ENCODE data around the gene CNBD2. TPM values are rescaled to one million over a fixed set of nuclear protein-coding genes. Genes with fewer than 3 reads are reported as not detected.
A peak's percentile ranks its signal among the peaks of the same experiment; 100 is the strongest.

The CNBD2 gene
- total and polyA plus RNA-seq, 10 of the 15 experiments (the other 5 are each of a cell fraction or from before 2014, with no cell fraction given) = 0.86 to 7.4 (median 4.6) TPM

DNA sequence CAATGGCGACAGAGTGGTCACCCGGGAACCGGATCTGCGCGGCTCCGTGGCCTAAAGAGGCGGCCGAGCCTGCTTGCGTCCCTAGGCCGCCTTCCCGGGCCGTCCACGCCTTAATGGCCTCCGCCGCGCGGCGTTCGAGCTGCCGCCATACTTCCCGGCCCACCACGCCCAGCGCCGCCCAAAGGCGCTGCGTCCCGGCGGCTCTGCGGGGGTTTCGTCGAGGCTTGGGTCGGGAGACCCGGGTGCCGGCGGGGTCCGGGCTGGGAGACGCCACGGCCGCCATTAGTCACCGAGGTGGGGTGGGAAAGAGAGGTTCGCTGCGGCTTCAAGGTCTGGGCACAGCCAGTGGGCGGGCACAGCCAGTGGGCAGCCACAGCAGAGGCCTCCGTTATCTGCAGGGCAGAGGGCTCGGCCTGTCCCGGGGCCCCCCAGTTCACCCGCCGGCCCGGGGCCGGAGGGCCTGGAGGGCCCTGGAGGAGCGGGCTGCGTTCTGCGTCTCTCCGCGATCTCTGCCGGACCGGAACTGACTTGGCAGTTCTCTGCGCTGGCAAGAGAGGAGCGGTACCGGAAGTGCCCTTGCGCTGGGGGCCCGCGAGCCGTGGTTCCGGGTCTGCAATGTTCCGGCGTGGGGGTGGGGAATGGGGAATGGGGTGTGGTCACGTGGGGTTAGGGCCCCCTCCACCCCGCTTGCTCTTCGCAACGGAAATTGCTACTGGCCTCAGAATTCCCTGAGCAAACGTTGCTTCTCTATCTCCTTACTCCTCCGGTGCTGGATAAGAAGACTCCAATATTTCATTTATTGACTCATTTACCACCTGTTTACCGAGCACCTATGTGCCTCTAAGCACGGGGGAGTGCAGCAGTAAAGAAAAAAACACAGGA lies 82.3 kb downstream of the CNBD2 start (continued):
- TF ChIP-seq, protein P1, sequence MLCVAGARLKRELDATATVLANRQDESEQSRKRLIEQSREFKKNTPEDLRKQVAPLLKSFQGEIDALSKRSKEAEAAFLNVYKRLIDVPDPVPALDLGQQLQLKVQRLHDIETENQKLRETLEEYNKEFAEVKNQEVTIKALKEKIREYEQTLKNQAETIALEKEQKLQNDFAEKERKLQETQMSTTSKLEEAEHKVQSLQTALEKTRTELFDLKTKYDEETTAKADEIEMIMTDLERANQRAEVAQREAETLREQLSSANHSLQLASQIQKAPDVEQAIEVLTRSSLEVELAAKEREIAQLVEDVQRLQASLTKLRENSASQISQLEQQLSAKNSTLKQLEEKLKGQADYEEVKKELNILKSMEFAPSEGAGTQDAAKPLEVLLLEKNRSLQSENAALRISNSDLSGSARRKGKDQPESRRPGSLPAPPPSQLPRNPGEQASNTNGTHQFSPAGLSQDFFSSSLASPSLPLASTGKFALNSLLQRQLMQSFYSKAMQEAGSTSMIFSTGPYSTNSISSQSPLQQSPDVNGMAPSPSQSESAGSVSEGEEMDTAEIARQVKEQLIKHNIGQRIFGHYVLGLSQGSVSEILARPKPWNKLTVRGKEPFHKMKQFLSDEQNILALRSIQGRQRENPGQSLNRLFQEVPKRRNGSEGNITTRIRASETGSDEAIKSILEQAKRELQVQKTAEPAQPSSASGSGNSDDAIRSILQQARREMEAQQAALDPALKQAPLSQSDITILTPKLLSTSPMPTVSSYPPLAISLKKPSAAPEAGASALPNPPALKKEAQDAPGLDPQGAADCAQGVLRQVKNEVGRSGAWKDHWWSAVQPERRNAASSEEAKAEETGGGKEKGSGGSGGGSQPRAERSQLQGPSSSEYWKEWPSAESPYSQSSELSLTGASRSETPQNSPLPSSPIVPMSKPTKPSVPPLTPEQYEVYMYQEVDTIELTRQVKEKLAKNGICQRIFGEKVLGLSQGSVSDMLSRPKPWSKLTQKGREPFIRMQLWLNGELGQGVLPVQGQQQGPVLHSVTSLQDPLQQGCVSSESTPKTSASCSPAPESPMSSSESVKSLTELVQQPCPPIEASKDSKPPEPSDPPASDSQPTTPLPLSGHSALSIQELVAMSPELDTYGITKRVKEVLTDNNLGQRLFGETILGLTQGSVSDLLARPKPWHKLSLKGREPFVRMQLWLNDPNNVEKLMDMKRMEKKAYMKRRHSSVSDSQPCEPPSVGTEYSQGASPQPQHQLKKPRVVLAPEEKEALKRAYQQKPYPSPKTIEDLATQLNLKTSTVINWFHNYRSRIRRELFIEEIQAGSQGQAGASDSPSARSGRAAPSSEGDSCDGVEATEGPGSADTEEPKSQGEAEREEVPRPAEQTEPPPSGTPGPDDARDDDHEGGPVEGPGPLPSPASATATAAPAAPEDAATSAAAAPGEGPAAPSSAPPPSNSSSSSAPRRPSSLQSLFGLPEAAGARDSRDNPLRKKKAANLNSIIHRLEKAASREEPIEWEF (IDR thresholded peaks at IDR 0.05; ENCODE audit: insufficient replicate concordance, low read depth, low read length) = no peak
- TF ChIP-seq SMAD1 (IDR thresholded peaks at IDR 0.05; ENCODE audit: low read depth, partially characterized antibody) (peak; percentile 76), FOS (IDR thresholded peaks at IDR 0.05; ENCODE audit: borderline replicate concordance, extremely low read depth, insufficient read length) (no peak), CREM (IDR thresholded peaks at IDR 0.05; ENCODE audit: low read depth) (peak; percentile 61; the same call in 1 of the 2 replicates), MYB (IDR thresholded peaks at IDR 0.05; ENCODE audit: borderline replicate concordance, low read depth, low read length) (no peak), RAD51 (IDR thresholded peaks at IDR 0.05) (peak; percentile 94), MYC (IDR thresholded peaks at IDR 0.05; ENCODE audit: insufficient read depth, insufficient read length, insufficient replicate concordance, low read length, severe bottlenecking) (no peak), RELA (IDR thresholded peaks at IDR 0.05; ENCODE audit: borderline replicate concordance, partially characterized antibody) (no peak), NR2F1 (conservative IDR thresholded peaks at IDR 0.05) (peak; percentile 55; the same call in 1 of the 2 replicates), POLR2A (IDR thresholded peaks at IDR 0.05; ENCODE audit: low read depth, low read length) (peak; percentile 96), KDM1A (IDR thresholded peaks at IDR 0.05; ENCODE audit: borderline replicate concordance) (no peak), ZNF217 (IDR thresholded peaks at IDR 0.05) (no peak), HCFC1 (IDR thresholded peaks at IDR 0.05; ENCODE audit: low read length) (peak; percentile 79), NFXL1 (IDR thresholded peaks at IDR 0.05; ENCODE audit: borderline replicate concordance) (no peak), RB1 (IDR thresholded peaks at IDR 0.05; ENCODE audit: borderline replicate concordance) (no peak)
- TF ChIP-seq, protein P2, sequence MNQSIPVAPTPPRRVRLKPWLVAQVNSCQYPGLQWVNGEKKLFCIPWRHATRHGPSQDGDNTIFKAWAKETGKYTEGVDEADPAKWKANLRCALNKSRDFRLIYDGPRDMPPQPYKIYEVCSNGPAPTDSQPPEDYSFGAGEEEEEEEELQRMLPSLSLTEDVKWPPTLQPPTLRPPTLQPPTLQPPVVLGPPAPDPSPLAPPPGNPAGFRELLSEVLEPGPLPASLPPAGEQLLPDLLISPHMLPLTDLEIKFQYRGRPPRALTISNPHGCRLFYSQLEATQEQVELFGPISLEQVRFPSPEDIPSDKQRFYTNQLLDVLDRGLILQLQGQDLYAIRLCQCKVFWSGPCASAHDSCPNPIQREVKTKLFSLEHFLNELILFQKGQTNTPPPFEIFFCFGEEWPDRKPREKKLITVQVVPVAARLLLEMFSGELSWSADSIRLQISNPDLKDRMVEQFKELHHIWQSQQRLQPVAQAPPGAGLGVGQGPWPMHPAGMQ (IDR thresholded peaks at IDR 0.05; ENCODE audit: borderline replicate concordance) = no peak
- TF ChIP-seq, protein P3, sequence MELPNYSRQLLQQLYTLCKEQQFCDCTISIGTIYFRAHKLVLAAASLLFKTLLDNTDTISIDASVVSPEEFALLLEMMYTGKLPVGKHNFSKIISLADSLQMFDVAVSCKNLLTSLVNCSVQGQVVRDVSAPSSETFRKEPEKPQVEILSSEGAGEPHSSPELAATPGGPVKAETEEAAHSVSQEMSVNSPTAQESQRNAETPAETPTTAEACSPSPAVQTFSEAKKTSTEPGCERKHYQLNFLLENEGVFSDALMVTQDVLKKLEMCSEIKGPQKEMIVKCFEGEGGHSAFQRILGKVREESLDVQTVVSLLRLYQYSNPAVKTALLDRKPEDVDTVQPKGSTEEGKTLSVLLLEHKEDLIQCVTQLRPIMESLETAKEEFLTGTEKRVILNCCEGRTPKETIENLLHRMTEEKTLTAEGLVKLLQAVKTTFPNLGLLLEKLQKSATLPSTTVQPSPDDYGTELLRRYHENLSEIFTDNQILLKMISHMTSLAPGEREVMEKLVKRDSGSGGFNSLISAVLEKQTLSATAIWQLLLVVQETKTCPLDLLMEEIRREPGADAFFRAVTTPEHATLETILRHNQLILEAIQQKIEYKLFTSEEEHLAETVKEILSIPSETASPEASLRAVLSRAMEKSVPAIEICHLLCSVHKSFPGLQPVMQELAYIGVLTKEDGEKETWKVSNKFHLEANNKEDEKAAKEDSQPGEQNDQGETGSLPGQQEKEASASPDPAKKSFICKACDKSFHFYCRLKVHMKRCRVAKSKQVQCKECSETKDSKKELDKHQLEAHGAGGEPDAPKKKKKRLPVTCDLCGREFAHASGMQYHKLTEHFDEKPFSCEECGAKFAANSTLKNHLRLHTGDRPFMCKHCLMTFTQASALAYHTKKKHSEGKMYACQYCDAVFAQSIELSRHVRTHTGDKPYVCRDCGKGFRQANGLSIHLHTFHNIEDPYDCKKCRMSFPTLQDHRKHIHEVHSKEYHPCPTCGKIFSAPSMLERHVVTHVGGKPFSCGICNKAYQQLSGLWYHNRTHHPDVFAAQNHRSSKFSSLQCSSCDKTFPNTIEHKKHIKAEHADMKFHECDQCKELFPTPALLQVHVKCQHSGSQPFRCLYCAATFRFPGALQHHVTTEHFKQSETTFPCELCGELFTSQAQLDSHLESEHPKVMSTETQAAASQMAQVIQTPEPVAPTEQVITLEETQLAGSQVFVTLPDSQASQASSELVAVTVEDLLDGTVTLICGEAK (IDR thresholded peaks at IDR 0.05; ENCODE audit: borderline replicate concordance) = peak; percentile 98

Measured in GM12878 (cell line).